Hepatocyte (in vitro differentiated cells): Measurements from ENCODE around the gene MACROH2A1. TPM values are rescaled to one million over a fixed set of nuclear protein-coding genes. Genes with fewer than 3 reads are reported as not detected.

Experiments
- DNase-seq: peaks from one replicate; pipeline ENCODE4 v3.0.0-alpha.2; 2016; ENCODE audit warnings: low spot score
- H2AFZ ChIP-seq: fragments of 200-600 bp; sonication (generic); 2 replicates; pipeline ENCODE4 v1.6.0; 2016; ENCODE audit warnings: antibody characterized with exemption, mild to moderate bottlenecking
- H3K27ac ChIP-seq: fragments of 200-600 bp; sonication (generic); 2 replicates; pipeline ENCODE4 v1.5.1; 2016; ENCODE audit warnings: mild to moderate bottlenecking
- H3K27me3 ChIP-seq: fragments of 200-600 bp; sonication (generic); 2 replicates; pipeline ENCODE4 v1.6.1; 2016
- H3K36me3 ChIP-seq: fragments of 200-600 bp; sonication (generic); replicated peaks from 2 replicates; pipeline ENCODE4 v1.5.1; 2016; ENCODE audit warnings: low read depth; ENCODE audit not compliant: insufficient read depth
- H3K4me1 ChIP-seq: fragments of 200-600 bp; sonication (generic); 2 replicates; pipeline ENCODE4 v1.5.1; 2016; ENCODE audit warnings: mild to moderate bottlenecking, moderate library complexity; ENCODE audit not compliant: insufficient read depth
- H3K4me2 ChIP-seq: fragments of 200-600 bp; sonication (generic); 2 replicates; pipeline ENCODE4 v1.6.0; 2016
- H3K4me3 ChIP-seq: fragments of 200-600 bp; sonication (generic); 2 replicates; pipeline ENCODE4 v1.5.1; 2016; ENCODE audit warnings: mild to moderate bottlenecking
- H3K79me2 ChIP-seq: fragments of 200-600 bp; sonication (generic); 2 replicates; pipeline ENCODE4 v1.6.0; 2017; ENCODE audit warnings: mild to moderate bottlenecking
- H3K9me2 ChIP-seq: fragments of 200-600 bp; sonication (generic); replicated peaks from 2 replicates; pipeline ENCODE4 v1.6.0; 2017; ENCODE audit warnings: mild to moderate bottlenecking; ENCODE audit not compliant: insufficient read depth
- H3K9me3 ChIP-seq: fragments of 200-600 bp; sonication (generic); 2 replicates; pipeline ENCODE4 v1.5.1; 2016; ENCODE audit warnings: low read depth, mild to moderate bottlenecking
- H4K20me1 ChIP-seq: fragments of 200-600 bp; sonication (generic); 2 replicates; pipeline ENCODE4 v1.6.0; 2016; ENCODE audit warnings: mild to moderate bottlenecking; ENCODE audit not compliant: insufficient read depth, poor library complexity, severe bottlenecking
- CTCF ChIP-seq: fragments of 200-600 bp; sonication (generic); IDR thresholded peaks from 2 replicates; pipeline ENCODE4 v1.5.1; 2016; ENCODE audit warnings: antibody characterized with exemption, mild to moderate bottlenecking; ENCODE audit not compliant: poor library complexity
- EZH2 ChIP-seq: fragments of 200-600 bp; sonication (generic); IDR thresholded peaks from 2 replicates; pipeline ENCODE4 v1.6.1; 2016; ENCODE audit warnings: antibody characterized with exemption, mild to moderate bottlenecking, borderline replicate concordance
- EZH2phosphoT487 ChIP-seq: fragments of 200-600 bp; sonication (generic); IDR thresholded peaks from one replicate; pipeline ENCODE4 v1.6.1; 2018; ENCODE audit warnings: antibody characterized with exemption, mild to moderate bottlenecking, low read depth, moderate library complexity; ENCODE audit not compliant: unreplicated experiment, severe bottlenecking
- WGBS: methylation state at CpG from one replicate; pipeline ENCODE4 v1.1.6; 2016; ENCODE audit warnings: low lambda C conversion rate; ENCODE audit errors: missing lambda C conversion rate; 5-methylcytosine and 5-hydroxymethylcytosine counted together
- polyA plus RNA-seq: library from polyadenylated mRNA; unstranded; fragments of >200 nt; fragmentation: Nextera tagmentation; extraction: Ambion mirVana; gene quantifications from 2 replicates; pipeline ENCODE4 v1.2.1, GENCODE V29; 2016
- total RNA-seq: library from RNA; depleted of rRNA; stranded (reverse); fragments of >200 nt; gene quantifications from 2 replicates; pipeline ENCODE4 v1.2.3, GENCODE V29; 2014

Gene MACROH2A1
- total and polyA plus RNA-seq, 2 experiments from 2014 or later, result 198 to 304 TPM

- no peak overlapping the region for H3K4me2 ChIP-seq
- DNase-seq, result no peak
- H3K27ac ChIP-seq, result peak overlapping the region; percentile 44
- H3K4me3 ChIP-seq, result no peak overlapping the region
- no peak overlapping the region for H2AFZ ChIP-seq
- no peaks in the 10 kb centered on the region for H3K9me3 ChIP-seq
- H3K9me2 ChIP-seq, result no peaks in the 10 kb centered on the region
- H3K4me1 ChIP-seq, result peaks cover 61% of the 10 kb centered on the region
- peaks cover 96% of the 10 kb centered on the region for H3K79me2 ChIP-seq
- no peaks in the 10 kb centered on the region for H3K27me3 ChIP-seq
- peaks cover 61% of the 10 kb centered on the region for H4K20me1 ChIP-seq
- TF ChIP-seq EZH2 (no peak), CTCF (no peak), EZH2phosphoT487 (no peak)
- 92% methylated on average over 10 of the region's 10 CpGs for WGBS
- peaks cover 4% of the 10 kb centered on the region for H3K36me3 ChIP-seq
Observed at GRCh38 chr5:135372654-135373381, 26.2 kb downstream of the MACROH2A1 start.

GRCh38 chr5:135371622-135372232 is 27.3 kb downstream of the MACROH2A1 start:
- TF ChIP-seq EZH2phosphoT487, result no peak
- Histone ChIP-seq H3K4me3 (no peak overlapping the region), H3K27ac (peak overlapping the region; percentile 44), H3K36me3 (peaks cover 4% of the 10 kb centered on the region), H3K4me1 (peaks cover 53% of the 10 kb centered on the region), H3K9me3 (no peaks in the 10 kb centered on the region), H2AFZ (no peak overlapping the region), H3K79me2 (peaks cover 94% of the 10 kb centered on the region), H3K27me3 (no peaks in the 10 kb centered on the region), H3K4me2 (peak overlapping the region; percentile 27), H3K9me2 (no peaks in the 10 kb centered on the region), H4K20me1 (peaks cover 51% of the 10 kb centered on the region)
- DNase-seq, result no peak
- 73% methylated on average over 4 of the region's 4 CpGs for WGBS

- no peak overlapping the region for H3K4me2 ChIP-seq
- DNase-seq, result no peak
- H4K20me1 ChIP-seq, result peaks cover 42% of the 10 kb centered on the region
- no peaks in the 10 kb centered on the region for H3K27me3 ChIP-seq
- no peak overlapping the region for H3K27ac ChIP-seq
- H3K9me3 ChIP-seq, result no peaks in the 10 kb centered on the region
- H3K4me1 ChIP-seq, result peaks cover 38% of the 10 kb centered on the region
- no peak overlapping the region for H2AFZ ChIP-seq
- TF ChIP-seq CTCF (no peak), EZH2phosphoT487 (no peak), EZH2 (no peak)
- H3K9me2 ChIP-seq, result no peaks in the 10 kb centered on the region
- H3K4me3 ChIP-seq, result no peak overlapping the region
- H3K36me3 ChIP-seq, result peaks cover 4% of the 10 kb centered on the region
- peaks cover 81% of the 10 kb centered on the region for H3K79me2 ChIP-seq
- 97% methylated on average over 6 of the region's 6 CpGs for WGBS
Observed at GRCh38 chr5:135369952-135370351, 29.1 kb downstream of the MACROH2A1 start.

- peaks cover 58% of the 10 kb centered on the region for H3K79me2 ChIP-seq
- no peak overlapping the region for H2AFZ ChIP-seq
- DNase-seq, result no peak
- WGBS, result 94% methylated on average over 4 of the region's 4 CpGs
- H3K27me3 ChIP-seq, result no peaks in the 10 kb centered on the region
- no peaks in the 10 kb centered on the region for H3K9me2 ChIP-seq
- H4K20me1 ChIP-seq, result peaks cover 22% of the 10 kb centered on the region
- no peak overlapping the region for H3K4me2 ChIP-seq
- H3K27ac ChIP-seq, result no peak overlapping the region
- H3K4me3 ChIP-seq, result no peak overlapping the region
- no peak for TF ChIP-seq EZH2phosphoT487
- no peak for TF ChIP-seq EZH2
- no peak for TF ChIP-seq CTCF
- H3K9me3 ChIP-seq, result no peaks in the 10 kb centered on the region
- peaks cover 4% of the 10 kb centered on the region for H3K36me3 ChIP-seq
- peaks cover 18% of the 10 kb centered on the region for H3K4me1 ChIP-seq
Observed at GRCh38 chr5:135367554-135367953, 31.5 kb downstream of the MACROH2A1 start.
